Measurements from ENCODE around the gene RNF34.
A peak's percentile ranks its signal among the peaks of the same experiment; 100 is the strongest.

RNF34 gene

DNA sequence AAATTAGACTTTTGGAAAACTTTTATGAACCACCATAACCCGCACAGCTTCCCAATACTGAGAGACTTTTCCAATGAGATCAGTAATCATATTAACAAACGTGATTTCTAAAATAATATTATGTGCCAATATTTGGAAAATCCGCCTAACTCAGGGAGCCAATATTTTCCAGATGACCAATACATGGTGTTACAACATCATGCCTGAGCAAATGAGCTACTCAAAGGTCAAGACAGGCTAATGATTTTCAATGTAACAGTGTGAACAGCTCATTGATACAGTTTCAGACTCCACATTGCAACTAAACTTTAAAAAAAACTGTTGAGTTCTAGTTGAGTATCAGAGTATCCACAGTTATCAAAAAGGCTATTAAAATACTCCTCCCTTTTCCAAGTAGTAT is 46.8 kb downstream of the RNF34 start:
- Histone ChIP-seq H3K9ac (ENCODE audit: low read depth in 1 of 2, low read length in 2 of 2) (no peak overlapping the region), H3K4me3 (ENCODE audit: low read length in 2 of 2) (no peak overlapping the region), H3K36me3 (ENCODE audit: control insufficient read depth in 2 of 2, insufficient read depth in 2 of 2, low read length in 2 of 2) (peaks cover 2 to 3% of the 10 kb centered on the region in 2 donors)

GRCh38 chr12:121448771-121449315 is 48.9 kb downstream of the RNF34 start:
- no peak overlapping the region for H3K9ac ChIP-seq (ENCODE audit: low read depth in 1 of 2, low read length in 2 of 2)
- H3K27ac ChIP-seq (ENCODE audit: low read depth in 2 of 2, low read length in 2 of 2) = no peak overlapping the region
- H3K4me1 ChIP-seq (ENCODE audit: control insufficient read depth in 2 of 2, insufficient read depth in 2 of 2, low read length in 2 of 2) = peaks cover 15 to 17% of the 10 kb centered on the region in 2 donors
- H3K27me3 ChIP-seq (ENCODE audit: control insufficient read depth in 2 of 2, insufficient read depth in 2 of 2, low read length in 2 of 2) = no peaks in the 10 kb centered on the region
- H3K36me3 ChIP-seq (ENCODE audit: control insufficient read depth in 2 of 2, insufficient read depth in 2 of 2, low read length in 2 of 2) = peaks cover 0 to 2% of the 10 kb centered on the region in 2 donors
- no peaks in the 10 kb centered on the region for H3K9me3 ChIP-seq (ENCODE audit: control insufficient read depth in 2 of 2, low read length in 2 of 2)
- no peak overlapping the region for H3K4me3 ChIP-seq (ENCODE audit: low read length in 2 of 2)

More for the DNA sequence above, 46.8 kb downstream of the RNF34 start:
- Histone ChIP-seq H3K27me3 (ENCODE audit: control insufficient read depth in 2 of 2, insufficient read depth in 2 of 2, low read length in 2 of 2) (no peaks in the 10 kb centered on the region), H3K4me1 (ENCODE audit: control insufficient read depth in 2 of 2, insufficient read depth in 2 of 2, low read length in 2 of 2) (peaks cover 3 to 9% of the 10 kb centered on the region in 2 donors), H3K27ac (ENCODE audit: low read depth in 2 of 2, low read length in 2 of 2) (no peak overlapping the region), H3K9me3 (ENCODE audit: control insufficient read depth in 2 of 2, low read length in 2 of 2) (no peaks in the 10 kb centered on the region)

DNA sequence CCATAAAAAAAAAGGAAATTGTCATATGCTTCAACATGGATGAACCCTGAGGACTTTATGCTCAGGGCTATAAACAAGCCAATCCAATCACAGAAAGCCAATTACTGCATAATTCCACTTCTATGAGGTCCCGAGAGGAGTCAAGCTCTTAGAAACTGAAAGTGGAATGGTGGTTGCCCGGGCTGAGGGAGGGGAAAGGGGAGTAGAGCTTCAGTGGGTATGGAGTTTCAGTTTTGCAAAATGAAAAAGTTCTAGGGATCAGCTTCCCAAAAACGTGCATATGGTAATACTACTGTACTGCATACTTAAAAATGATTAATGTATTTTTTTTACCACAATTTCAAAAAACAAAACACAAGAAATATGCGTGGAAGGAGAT is 52.0 kb downstream of the RNF34 start:
- H3K4me1 ChIP-seq (ENCODE audit: control insufficient read depth in 2 of 2, insufficient read depth in 2 of 2, low read length in 2 of 2) = peaks cover 13 to 15% of the 10 kb centered on the region in 2 donors
- H3K4me3 ChIP-seq (ENCODE audit: low read length in 2 of 2) = peak overlapping the region; percentile 57 to 61
- no peaks in the 10 kb centered on the region for H3K27me3 ChIP-seq (ENCODE audit: control insufficient read depth in 2 of 2, insufficient read depth in 2 of 2, low read length in 2 of 2)
- peak overlapping the region; percentile 47 to 61 for H3K9ac ChIP-seq (ENCODE audit: low read depth in 1 of 2, low read length in 2 of 2)
- no peaks in the 10 kb centered on the region for H3K9me3 ChIP-seq (ENCODE audit: control insufficient read depth in 2 of 2, low read length in 2 of 2)
- peaks cover 0 to 2% of the 10 kb centered on the region in 2 donors for H3K36me3 ChIP-seq (ENCODE audit: control insufficient read depth in 2 of 2, insufficient read depth in 2 of 2, low read length in 2 of 2)
- peak overlapping the region; percentile 66 to 81 for H3K27ac ChIP-seq (ENCODE audit: low read depth in 2 of 2, low read length in 2 of 2)

DNA sequence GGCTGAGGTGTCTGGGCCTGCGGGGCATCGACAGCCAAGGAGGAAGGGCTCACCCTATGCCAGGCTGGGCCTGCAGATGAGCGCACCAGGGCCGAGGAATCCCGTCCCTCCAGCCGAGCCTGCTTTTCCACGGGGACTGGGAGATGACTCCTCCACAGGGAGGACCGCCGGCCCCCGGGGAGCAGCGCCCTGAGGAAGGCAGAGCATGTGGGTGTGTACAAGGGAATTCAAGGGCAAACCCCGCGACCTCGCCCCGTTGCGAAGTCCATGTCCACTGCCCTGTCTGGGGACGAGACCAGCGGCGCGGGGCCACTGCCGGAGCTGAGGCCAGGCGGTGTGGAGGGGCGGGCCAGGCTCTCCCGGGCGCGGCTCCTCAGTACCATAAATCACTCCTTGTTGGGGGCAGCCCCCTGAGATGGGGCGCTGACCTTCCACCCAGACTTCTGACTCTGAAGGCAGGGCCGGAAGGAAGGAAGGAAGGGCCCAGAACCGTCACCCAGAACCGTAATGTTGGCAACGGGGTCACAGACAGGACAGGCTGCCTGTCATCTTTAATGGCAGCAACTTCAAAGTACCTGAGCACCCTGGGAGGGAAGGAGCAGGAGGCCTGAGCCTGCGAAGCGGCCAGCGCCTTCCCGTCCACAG is 52.5 kb downstream of the RNF34 start:
- H3K36me3 ChIP-seq (ENCODE audit: control insufficient read depth in 2 of 2, insufficient read depth in 2 of 2, low read length in 2 of 2) = peaks cover 0 to 2% of the 10 kb centered on the region in 2 donors
- H3K4me3 ChIP-seq (ENCODE audit: low read length in 2 of 2) = peak overlapping the region; percentile 57 to 61
- peak overlapping the region; percentile 47 to 61 for H3K9ac ChIP-seq (ENCODE audit: low read depth in 1 of 2, low read length in 2 of 2)
- H3K4me1 ChIP-seq (ENCODE audit: control insufficient read depth in 2 of 2, insufficient read depth in 2 of 2, low read length in 2 of 2) = peaks cover 13 to 15% of the 10 kb centered on the region in 2 donors
- H3K27ac ChIP-seq (ENCODE audit: low read depth in 2 of 2, low read length in 2 of 2) = peak overlapping the region; percentile 66 to 81
- no peaks in the 10 kb centered on the region for H3K9me3 ChIP-seq (ENCODE audit: control insufficient read depth in 2 of 2, low read length in 2 of 2)
- no peaks in the 10 kb centered on the region for H3K27me3 ChIP-seq (ENCODE audit: control insufficient read depth in 2 of 2, insufficient read depth in 2 of 2, low read length in 2 of 2)

DNA sequence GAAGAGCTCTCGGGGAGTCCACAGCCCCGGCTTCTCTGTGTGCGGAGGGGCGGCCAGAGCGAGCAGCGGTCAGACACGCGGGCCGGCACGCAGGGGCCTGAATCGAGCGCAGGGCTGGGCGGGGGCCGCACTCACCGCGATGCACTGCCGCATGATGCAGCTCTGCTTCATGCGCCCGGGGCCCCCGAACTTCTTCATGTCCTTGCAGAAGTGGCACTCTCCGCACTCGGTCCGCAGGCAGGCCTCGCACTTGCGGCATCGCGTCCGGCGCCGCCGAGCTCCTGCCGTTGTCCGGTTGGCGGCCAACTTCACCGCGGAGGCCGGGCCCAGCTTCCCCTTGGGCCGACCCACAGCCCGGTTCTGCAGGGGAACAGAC is 53.1 kb downstream of the RNF34 start:
- peak overlapping the region; percentile 47 to 61 for H3K9ac ChIP-seq (ENCODE audit: low read depth in 1 of 2, low read length in 2 of 2)
- H3K27me3 ChIP-seq (ENCODE audit: control insufficient read depth in 2 of 2, insufficient read depth in 2 of 2, low read length in 2 of 2) = no peaks in the 10 kb centered on the region
- peaks cover 0 to 2% of the 10 kb centered on the region in 2 donors for H3K36me3 ChIP-seq (ENCODE audit: control insufficient read depth in 2 of 2, insufficient read depth in 2 of 2, low read length in 2 of 2)
- peak overlapping the region; percentile 66 to 81 for H3K27ac ChIP-seq (ENCODE audit: low read depth in 2 of 2, low read length in 2 of 2)
- H3K4me3 ChIP-seq (ENCODE audit: low read length in 2 of 2) = no peak overlapping the region
- peaks cover 13 to 15% of the 10 kb centered on the region in 2 donors for H3K4me1 ChIP-seq (ENCODE audit: control insufficient read depth in 2 of 2, insufficient read depth in 2 of 2, low read length in 2 of 2)
- H3K9me3 ChIP-seq (ENCODE audit: control insufficient read depth in 2 of 2, low read length in 2 of 2) = no peaks in the 10 kb centered on the region

DNA sequence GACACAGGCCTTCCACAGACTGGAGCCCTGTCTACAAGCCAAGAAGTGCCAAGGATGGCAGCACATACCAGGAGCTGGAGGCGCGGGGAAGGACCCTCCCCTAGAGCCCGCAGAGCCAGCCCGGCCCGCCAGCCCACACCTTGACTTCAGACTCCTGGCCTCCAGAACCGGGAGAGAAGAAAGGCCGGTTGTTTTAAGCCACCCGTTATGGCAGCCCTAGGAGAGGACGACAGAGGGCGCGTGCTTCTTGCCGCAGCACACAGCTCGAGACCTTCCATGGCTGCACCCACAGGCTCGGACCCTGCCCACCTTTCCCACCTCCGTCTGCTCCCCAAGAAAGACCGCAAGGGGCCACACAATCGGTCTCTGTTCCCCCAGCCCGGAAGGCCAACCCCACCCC is 53.7 kb downstream of the RNF34 start:
- Histone ChIP-seq H3K27ac (ENCODE audit: low read depth in 2 of 2, low read length in 2 of 2) (no peak overlapping the region), H3K4me3 (ENCODE audit: low read length in 2 of 2) (no peak overlapping the region), H3K4me1 (ENCODE audit: control insufficient read depth in 2 of 2, insufficient read depth in 2 of 2, low read length in 2 of 2) (peaks cover 13 to 15% of the 10 kb centered on the region in 2 donors)

DNA sequence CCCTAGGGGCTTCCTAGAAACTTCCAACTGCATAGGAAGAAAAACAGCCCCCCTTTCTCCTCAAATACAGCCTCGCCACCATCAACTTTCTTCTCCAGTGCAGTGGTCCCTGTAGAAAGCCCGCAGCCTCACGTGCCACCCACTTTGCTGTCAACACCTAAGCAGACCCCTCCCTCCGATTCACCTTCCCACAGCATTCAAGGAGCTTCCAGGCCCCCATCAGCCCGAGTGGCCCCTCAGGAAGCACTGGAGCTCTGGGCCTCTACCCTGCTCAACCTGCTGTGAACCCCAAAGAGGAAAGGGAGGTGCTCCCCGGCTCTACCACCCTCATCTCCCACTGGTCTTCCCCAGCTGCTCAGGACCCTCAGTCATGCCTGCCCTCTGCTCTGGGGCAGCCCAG is 55.0 kb downstream of the RNF34 start:
- H3K9ac ChIP-seq (ENCODE audit: low read depth in 1 of 2, low read length in 2 of 2) = no peak overlapping the region
- H3K4me1 ChIP-seq (ENCODE audit: control insufficient read depth in 2 of 2, insufficient read depth in 2 of 2, low read length in 2 of 2) = peaks cover 13 to 15% of the 10 kb centered on the region in 2 donors
- H3K9me3 ChIP-seq (ENCODE audit: control insufficient read depth in 2 of 2, low read length in 2 of 2) = no peaks in the 10 kb centered on the region
- H3K27ac ChIP-seq (ENCODE audit: low read depth in 2 of 2, low read length in 2 of 2) = no peak overlapping the region
- H3K27me3 ChIP-seq (ENCODE audit: control insufficient read depth in 2 of 2, insufficient read depth in 2 of 2, low read length in 2 of 2) = no peaks in the 10 kb centered on the region
- H3K4me3 ChIP-seq (ENCODE audit: low read length in 2 of 2) = no peak overlapping the region
- H3K36me3 ChIP-seq (ENCODE audit: control insufficient read depth in 2 of 2, insufficient read depth in 2 of 2, low read length in 2 of 2) = no peaks in the 10 kb centered on the region

More for the DNA sequence above, 53.7 kb downstream of the RNF34 start:
- Histone ChIP-seq H3K9ac (ENCODE audit: low read depth in 1 of 2, low read length in 2 of 2) (no peak overlapping the region), H3K36me3 (ENCODE audit: control insufficient read depth in 2 of 2, insufficient read depth in 2 of 2, low read length in 2 of 2) (no peaks in the 10 kb centered on the region), H3K9me3 (ENCODE audit: control insufficient read depth in 2 of 2, low read length in 2 of 2) (no peaks in the 10 kb centered on the region), H3K27me3 (ENCODE audit: control insufficient read depth in 2 of 2, insufficient read depth in 2 of 2, low read length in 2 of 2) (no peaks in the 10 kb centered on the region)

- Histone ChIP-seq H3K9me3 (ENCODE audit: control insufficient read depth in 2 of 2, low read length in 2 of 2) (no peaks in the 10 kb centered on the region), H3K4me1 (ENCODE audit: control insufficient read depth in 2 of 2, insufficient read depth in 2 of 2, low read length in 2 of 2) (peaks cover 13 to 15% of the 10 kb centered on the region in 2 donors), H3K27ac (ENCODE audit: low read depth in 2 of 2, low read length in 2 of 2) (no peak overlapping the region), H3K36me3 (ENCODE audit: control insufficient read depth in 2 of 2, insufficient read depth in 2 of 2, low read length in 2 of 2) (no peaks in the 10 kb centered on the region), H3K4me3 (ENCODE audit: low read length in 2 of 2) (no peak overlapping the region), H3K9ac (ENCODE audit: low read depth in 1 of 2, low read length in 2 of 2) (no peak overlapping the region), H3K27me3 (ENCODE audit: control insufficient read depth in 2 of 2, insufficient read depth in 2 of 2, low read length in 2 of 2) (no peaks in the 10 kb centered on the region)
These were observed 56.0 kb downstream of the RNF34 start for GRCh38 chr12:121455766-121456420.

DNA sequence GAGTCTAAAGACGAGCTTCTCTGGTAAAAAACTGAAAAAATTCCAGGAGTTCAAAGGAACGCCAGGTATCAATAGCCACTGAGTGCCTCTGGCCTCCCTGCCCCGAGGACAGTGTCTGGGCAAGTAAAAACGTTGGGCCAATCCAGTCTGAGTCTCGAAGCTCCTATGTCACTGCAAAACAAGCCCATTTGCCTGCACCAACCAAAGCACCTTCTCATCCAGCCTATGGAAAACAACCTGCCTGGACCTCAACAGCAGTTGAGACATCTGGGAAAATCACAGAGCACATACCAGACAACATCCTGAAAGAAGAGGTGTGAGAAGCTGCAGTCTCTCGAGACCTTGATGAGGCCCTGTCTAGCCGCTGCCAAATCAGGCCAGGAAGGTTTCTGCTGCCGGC is 56.6 kb downstream of the RNF34 start:
- Histone ChIP-seq H3K4me3 (ENCODE audit: low read length in 2 of 2) (no peak overlapping the region), H3K27ac (ENCODE audit: low read depth in 2 of 2, low read length in 2 of 2) (no peak overlapping the region), H3K4me1 (ENCODE audit: control insufficient read depth in 2 of 2, insufficient read depth in 2 of 2, low read length in 2 of 2) (peaks cover 9 to 13% of the 10 kb centered on the region in 2 donors), H3K27me3 (ENCODE audit: control insufficient read depth in 2 of 2, insufficient read depth in 2 of 2, low read length in 2 of 2) (no peaks in the 10 kb centered on the region), H3K9me3 (ENCODE audit: control insufficient read depth in 2 of 2, low read length in 2 of 2) (no peaks in the 10 kb centered on the region), H3K36me3 (ENCODE audit: control insufficient read depth in 2 of 2, insufficient read depth in 2 of 2, low read length in 2 of 2) (no peaks in the 10 kb centered on the region), H3K9ac (ENCODE audit: low read depth in 1 of 2, low read length in 2 of 2) (no peak overlapping the region)

DNA sequence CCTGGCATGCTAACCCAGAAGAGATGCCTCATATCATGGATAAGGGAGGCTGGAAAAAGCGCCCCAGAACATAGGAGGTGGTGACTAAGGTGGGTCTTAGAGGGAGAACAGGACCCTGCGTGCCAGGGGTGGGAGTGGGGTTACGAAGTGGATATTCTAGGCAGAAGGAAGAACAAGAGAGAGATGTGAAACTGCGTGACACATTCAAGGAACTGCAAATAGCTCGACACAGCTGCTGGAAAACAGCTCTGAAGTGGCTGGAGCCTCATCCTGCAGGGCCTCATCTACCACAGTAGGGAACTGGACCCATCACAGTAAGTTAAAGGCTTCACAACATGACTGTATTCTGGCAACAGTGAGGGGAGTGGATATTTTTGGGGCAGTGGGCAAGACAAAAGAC is 61.1 kb downstream of the RNF34 start:
- Histone ChIP-seq H3K4me1 (ENCODE audit: control insufficient read depth in 2 of 2, insufficient read depth in 2 of 2, low read length in 2 of 2) (peaks cover 6 to 8% of the 10 kb centered on the region in 2 donors), H3K9me3 (ENCODE audit: control insufficient read depth in 2 of 2, low read length in 2 of 2) (no peaks in the 10 kb centered on the region), H3K9ac (ENCODE audit: low read depth in 1 of 2, low read length in 2 of 2) (no peak overlapping the region), H3K4me3 (ENCODE audit: low read length in 2 of 2) (no peak overlapping the region), H3K36me3 (ENCODE audit: control insufficient read depth in 2 of 2, insufficient read depth in 2 of 2, low read length in 2 of 2) (no peaks in the 10 kb centered on the region), H3K27me3 (ENCODE audit: control insufficient read depth in 2 of 2, insufficient read depth in 2 of 2, low read length in 2 of 2) (no peaks in the 10 kb centered on the region), H3K27ac (ENCODE audit: low read depth in 2 of 2, low read length in 2 of 2) (no peak overlapping the region)
